ENCODE measurements around the gene SELENOO. TPM values are rescaled to one million over a fixed set of nuclear protein-coding genes. Genes with fewer than 3 reads are reported as not detected.

SELENOO gene
- total RNA-seq, 1 donor from 2014 or later, result 7.8 TPM

DNA sequence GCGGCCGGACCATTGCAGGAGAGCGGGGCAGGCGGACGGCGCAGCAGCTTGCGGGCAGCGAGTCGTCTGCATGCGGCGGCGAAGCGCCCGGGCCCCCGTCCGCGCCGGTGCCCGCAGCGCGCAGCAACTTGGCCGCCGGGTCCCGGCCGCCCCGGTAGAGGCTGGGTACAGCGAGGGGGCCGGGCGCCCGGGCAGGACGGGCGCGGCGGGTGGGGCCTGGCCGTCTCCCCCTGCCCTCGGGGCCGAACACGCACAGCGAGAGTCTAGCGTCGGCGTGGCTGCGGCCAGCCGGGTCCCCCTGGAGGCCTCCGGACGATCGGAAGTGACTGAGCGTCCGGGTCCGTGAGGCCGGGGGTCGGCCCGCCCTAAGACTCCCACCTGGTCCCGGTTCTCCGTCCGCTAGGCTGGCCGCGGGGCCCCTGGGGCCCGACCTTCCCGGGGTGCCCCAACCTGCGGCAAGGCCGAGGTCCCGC lies 15.9 kb upstream of the SELENOO start:
- no peak for DNase-seq

DNA sequence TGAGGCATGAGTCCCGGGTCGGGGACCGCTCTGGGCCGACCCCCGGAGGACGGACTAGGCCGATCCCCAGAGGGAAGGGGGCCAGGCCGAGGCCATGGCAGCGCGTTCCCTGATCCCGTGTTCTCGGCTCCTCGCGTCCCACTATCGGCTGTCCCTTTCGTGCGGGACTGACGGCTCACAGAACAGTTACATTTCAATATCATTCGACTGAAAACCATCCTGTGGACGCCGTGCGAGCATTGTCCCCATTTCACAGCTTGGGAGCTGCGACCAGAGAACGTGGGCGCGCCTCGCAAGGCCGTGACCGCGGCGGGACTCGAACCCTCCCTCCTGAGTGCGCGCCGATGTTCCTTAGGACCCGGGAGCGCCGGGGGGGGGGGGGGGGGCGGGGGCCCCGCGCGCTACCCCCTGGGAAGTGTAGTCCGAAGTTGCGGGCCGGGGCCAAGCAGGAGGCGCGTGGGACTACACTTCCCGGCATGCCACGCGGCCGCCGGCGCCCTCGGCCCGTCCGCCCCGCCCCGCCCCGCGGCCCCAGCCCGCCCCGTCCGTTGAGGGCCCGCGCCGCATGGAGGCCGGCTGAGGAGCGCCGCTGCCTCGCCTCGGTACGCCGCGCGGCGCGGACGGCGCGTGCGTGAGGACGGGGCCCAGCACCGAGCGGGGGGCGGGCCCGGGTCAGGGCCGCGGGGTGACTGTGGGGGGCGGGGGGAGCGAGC lies 15.3 kb upstream of the SELENOO start, which contains the start of gene TRABD:
Gene TRABD, plus strand, starts transcription at position 539 of the 713 bp plus-strand sequence. CDS start 7,148 bp downstream, outside the sequence.
- DNase-seq, result peak; percentile 88

DNA sequence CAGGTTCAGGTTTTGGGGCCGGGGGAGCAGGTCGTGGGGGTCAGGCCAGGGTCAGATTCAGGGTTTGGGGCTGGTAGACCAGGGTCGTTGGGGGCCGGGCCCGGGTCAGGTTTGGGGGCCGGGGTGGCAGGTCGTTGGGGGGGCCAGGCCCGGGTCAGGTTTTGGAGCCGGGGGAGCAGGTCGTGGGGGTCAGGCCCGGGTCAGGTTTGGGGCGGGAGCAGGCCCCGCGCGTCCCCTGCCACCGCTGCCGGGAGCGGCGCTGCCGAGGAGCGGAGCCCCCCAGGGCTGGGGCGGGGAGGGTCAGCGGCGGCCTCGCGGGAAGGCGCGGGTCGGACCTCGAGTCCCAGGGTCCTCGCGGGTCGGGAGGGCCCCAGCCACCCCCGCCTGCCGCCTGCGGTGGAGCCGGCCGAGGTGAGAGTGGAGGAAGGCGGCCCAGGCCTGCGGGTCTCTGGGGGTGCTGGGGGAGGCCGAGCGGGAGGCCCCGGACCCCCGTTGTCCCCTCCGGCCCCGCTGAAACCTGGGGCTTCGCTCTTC lies 14.6 kb upstream of the SELENOO start:
- DNase-seq, result no peak

DNA sequence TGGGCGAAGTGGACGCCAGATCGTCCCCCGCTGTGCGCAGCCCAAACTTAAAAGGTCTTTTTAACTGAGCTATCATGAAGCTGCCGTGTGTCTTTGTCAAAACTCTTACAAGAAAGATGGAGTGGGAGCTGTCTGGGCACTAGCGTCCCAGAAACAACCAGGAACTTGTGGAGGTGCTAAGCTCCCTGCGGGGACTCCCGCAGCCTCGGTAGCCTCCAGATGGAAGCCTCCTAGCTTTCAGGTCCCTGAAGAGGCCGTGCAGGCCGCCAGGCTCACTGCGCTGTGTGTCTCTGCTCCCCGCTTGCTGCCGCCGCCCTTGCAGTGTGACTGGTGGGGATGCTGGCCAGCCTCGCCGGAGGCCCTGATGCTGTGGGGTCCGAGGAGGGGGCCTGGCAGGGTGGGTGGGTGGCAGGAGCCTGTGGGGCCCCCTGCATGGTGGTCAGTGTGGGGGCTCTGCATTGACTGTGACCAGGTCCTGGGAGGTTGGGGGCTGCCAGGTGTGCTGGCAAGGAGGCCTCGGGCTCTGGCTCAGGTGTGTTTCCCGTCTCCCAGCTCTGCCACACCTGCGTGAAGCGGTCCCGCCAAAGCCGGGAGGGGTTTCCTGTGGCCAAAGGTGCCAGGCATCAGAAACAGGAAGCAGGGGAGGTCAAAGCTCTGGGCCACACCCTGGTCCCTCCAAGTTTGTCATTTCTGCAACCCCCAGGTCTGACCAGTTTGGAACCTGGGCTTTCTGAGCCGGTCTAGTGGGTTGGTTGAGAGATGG lies 13.9 kb upstream of the SELENOO start:
- no peak for DNase-seq

DNA sequence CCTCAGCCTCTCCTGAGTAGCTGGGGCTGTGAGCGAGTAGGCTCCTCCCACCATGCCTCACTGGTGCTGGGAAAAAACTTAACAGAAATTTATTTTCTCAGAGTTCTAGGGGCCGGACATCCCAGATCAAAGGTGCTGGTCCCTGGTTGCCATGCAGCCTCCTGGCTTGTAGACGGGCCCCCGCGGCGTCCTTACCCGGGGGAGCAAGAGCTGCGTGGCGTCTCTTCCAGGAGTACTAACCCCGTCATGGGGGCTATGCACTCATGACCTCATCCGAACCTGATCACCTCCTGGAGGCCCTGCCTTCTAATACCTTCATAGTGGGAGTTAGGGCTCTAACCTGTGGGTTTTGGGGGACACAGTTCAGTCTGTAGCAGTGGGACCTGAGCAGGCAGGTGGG lies 12.5 kb upstream of the SELENOO start:
- no peak for DNase-seq

DNA sequence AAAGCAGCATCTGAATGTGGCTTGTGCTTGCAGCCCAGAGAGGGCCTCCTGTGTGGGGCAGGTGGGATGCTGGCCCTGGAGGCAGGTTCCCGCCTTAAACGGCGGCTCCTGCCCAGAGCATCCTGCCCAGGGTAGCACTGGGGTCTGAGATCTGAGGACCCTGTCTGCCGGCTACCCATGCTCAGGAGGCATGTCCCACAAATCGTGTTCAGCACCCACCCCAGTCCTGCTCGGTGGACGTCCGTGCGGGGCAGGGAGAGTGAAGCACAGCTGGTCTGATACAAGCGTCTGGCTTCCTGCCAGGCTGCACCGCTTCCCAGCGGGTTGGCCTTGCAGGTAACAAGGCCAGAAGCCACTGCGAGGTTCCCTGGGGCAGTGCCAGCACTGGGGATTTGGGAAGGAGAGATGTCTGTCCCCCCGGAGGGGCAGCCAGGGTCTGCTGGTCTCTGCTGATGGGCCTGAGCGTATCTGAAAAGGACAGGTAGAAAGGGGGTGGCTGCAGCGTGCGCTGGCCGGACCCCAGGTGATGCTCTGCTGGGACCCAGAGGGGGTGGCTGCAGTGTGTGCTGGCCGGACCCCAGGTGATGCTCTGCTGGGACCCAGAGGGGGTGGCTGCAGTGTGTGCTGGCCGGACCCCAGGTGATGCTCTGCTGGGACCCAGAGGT lies 11.5 kb upstream of the SELENOO start:
- no peak for DNase-seq

DNA sequence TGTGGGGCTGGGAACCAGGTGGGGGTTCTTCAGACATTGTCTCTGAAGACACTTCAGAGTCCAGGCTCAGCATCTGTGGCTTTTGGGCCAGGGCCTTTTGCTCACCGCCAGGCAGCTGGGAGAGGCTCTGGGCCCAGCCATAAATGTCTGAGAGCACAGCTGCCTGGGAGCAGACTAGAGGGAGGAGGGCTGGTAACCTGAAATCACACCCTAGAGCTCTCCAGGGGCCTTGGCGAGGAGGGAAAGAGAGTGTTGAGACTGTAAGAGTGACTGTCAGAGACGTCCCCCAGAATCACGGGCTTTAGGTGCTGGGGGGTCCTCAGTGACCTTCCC lies 11.0 kb upstream of the SELENOO start:
- no peak for DNase-seq

DNA sequence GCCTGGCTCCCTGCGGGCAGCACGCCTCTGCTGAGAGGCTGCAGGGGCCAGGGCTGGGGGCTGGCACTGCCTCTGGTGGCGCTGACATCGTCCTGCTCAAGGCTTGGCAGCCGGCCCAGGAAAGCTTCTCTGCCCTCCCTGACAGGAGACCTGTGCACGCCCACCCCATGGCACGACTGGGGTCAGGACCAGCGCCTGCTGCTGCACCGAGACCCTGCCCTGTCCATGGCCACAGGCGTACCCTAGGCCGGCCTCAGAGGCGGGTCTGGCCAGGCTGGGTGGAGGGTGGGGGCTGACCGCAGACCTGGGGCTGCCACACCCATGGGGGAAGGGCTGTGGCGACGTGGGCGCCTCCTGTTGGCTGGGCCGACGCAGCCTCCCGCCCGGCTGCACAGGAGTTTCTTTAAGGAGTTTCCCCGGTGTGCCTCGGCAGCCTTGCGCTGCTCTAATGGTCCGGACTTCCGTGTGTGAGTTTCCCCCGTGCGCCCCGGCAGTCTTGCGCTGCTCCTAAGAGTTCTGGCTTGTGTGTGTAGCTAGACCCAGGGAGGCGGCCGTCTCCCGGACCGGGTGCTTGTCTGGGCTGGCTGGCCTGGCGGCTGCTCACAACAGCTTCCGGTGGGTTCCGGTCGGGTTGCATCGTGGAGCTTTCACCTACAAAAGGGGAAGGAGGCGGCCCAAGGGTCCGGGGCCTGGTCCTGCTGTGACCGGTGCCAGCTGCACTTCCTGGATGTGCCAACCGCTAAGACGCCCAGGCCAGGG lies 10.4 kb upstream of the SELENOO start:
- no peak for DNase-seq

DNA sequence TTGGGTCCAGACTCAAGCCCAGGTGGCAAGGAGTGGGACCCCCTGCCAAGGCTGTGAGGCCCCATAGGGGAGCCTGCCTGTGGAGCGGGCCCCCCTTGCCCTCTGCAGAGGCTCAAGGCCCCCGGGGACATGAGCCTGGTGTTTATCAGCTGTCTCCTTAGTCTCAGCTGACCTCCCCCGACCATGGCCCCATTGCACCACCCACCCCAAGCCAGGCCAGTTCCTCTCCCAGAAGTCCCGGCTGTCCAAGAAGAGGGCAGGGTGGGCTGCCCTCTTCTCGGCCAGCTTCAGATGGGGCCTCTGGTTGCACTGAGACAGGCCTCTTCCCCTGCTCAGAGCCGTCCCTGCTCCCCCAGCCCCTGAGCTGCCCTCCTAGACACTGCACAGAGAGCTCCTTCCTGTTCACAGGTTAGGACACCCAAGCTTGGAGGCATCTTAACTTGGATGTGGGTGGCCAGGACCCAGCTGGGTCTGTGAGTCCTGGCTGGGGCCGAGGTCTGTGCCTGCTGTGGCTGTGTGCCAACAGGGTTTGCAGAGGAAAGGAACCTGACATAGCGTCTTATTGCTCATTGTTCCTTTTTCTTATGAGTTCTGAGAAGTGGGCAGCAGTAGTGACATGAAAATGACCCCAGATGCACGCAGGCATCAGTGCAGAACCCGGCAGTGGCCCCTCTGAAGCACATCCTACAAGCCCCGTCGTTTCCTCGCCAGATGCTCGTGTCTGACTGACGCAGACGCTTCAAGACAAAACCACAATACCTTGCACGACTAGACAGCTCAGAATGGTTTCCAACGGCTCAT lies 9.7 kb upstream of the SELENOO start:
- DNase-seq, result no peak

DNA sequence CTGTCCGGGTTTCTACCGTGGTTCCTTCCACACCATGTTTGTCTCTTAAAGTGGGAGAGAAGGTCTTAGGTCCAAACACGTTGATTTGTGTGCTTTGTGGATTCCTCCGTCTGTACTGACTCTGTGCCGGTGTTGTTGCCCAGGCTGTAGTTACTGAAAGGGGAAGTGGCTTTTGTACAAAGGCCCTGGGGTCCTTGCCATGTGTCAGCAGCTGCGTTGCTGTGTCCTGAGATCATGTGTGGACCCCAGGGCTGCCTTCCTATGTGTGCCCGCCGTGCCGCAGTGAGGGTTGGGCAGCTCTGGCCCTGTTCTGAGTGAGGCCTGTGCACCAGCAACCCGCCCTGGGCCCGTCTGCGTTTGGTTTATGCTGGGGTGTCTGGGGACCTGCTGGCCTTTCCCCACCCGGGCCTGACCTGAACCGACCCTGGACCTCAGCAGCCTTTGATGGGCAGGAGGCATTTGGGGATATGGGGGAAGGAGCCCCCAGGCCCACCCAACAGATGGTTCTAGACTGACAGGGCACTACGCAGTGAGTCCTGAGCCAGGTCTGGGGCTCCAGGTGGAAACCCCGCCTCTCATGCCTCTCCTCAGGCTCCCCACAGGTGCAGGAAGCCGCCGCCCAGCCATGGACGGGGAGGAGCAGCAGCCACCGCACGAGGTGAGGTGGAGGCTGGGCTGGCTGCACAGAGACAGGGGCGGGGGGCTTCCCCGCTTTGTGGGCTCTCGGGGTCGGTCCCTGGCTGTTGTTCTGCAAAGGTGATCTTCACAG lies 8.2 kb upstream of the SELENOO start:
- DNase-seq, result no peak

DNA sequence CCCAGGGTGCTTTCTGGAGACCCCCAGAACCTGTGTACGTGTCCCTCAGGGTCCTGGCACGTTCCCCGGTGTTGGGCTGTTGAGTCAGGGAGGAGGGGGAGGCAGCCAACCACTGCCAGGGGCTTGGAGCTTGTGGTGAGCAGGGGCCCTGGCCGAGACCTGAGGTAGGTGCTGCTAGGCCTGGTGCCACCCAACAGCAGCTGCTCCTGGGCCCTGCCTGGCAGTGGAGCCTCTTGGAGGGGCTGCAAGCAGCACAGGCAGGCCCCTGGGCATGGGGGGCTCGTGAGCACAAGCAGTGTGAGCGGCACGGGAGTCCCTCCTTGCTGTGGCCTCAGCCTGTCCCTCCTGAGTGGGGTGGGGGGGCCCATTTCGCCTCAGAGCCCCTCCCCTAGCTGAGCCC lies 7.2 kb upstream of the SELENOO start:
- DNase-seq, result no peak

DNA sequence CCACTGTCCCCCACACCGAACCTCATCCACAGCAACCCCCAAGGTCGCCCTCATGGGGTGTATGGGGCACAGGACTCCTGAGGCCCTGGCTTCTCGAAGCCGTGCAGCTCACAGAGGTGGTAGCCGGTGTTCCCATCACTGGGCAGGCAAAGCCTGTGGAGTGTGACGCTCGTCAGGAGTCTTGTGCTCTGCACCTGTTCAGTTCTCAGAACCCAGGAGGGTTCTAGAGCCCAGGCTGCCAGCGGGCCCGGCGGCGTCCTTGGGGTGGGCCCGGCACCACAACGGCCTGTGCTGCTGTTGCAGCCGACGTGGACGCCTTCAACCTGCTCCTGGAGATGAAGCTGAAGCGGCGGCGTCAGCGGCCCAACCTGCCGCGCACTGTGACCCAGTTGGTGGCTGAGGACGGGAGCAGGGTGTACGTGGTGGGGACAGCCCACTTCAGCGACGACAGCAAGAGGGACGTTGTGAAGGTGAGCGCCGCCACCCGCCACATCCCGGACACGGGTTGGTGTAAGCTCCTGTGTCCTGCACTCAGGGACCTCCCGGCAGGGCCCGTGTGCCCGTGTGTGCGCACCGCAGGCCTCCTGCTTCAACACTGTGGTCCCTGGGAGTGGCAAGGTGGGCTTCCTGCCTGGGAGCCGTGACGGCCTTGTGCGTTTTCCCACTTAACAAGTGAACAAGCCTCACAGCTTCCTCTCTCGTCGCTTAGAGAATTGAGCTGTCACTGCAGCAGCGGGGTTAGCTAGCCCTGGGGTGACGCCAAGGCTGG lies 6.6 kb upstream of the SELENOO start:
- DNase-seq, result no peak

DNA sequence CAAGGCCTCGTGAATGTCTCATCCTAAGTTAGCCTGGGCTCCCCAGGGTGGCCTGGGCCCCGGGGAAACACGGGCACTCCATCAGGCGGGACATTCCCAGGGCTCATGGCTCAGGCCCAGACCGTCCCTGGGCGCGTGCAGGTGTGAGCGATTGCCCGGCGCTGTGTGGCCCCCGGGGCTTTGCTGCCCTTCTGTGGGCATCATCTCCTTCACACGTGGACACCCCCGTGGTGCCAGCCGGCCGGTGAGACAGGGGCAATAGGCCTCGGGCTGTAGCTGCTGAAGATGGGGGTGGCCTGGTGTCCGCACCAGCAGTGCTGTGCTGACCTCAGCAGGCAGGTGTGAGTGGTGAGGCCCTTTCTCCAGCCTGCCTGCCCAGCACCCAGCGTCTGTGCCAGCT lies 4.6 kb upstream of the SELENOO start:
- DNase-seq, result no peak

DNA sequence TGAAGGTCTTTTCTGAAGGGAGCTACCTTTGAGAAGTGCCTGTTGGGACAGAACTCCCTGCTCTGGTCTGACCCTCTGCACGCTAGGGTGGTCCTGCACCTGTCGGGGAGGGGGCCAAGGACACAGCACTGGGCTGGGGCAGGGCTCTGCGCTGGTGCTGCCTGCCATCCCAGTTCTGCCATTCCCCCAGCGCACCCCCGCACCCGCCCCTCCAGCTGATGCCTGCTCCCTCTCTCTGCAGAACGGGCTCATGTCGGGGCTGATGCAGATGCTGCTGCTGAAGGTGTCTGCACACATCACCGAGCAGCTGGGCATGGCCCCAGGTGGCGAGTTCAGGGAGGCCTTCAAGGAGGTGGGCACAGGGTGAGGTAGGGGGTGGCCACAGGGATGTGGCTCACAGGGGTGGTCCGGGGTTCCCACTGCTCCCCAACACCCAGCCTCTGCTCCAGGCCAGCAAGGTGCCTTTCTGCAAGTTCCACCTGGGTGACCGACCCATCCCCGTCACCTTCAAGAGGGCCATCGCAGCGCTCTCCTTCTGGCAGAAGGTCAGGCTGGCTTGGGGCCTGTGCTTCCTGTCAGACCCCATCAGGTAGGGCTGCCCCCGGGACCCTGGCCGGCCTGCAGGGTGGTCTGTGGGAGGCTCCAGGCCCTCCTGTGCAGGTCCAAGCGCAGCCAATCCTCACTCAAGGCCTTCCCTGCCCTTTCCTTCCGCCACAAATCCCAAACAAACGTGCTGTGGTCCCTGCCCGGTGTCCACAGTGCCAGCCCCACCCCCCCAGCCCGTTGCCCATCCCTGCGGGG lies 3.6 kb upstream of the SELENOO start:
- DNase-seq, result no peak

DNA sequence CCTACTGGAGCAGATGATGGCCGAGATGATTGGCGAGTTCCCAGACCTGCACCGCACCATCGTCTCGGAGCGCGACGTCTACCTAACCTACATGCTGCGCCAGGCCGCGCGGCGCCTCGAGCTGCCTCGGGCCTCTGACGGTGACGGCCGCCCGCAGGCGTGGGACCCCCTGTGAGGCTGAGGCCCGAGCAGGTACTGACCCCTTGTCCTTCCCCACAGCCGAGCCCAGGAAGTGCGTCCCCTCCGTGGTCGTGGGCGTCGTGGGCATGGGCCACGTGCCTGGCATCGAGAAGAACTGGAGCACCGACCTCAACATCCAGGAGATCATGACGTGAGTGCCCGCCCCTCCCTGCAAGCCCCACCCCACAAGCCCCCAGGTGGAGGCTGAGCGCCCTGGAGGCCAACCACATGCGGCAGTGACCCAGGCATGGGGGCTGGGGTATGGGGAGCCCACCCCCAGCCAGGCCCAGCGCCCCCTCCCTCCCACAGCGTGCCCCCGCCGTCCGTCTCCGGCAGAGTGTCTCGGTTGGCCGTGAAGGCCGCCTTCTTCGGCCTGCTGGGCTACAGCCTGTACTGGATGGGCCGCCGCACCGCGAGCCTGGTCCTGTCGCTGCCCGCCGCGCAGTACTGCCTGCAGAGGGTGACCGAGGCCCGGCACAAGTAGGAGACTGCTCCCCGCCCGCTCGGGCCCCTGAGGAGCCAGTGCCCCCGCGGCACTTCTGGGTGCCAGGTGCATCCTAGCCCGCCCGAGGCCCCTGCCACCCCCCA lies 2.8 kb upstream of the SELENOO start:
- no peak for DNase-seq

DNA sequence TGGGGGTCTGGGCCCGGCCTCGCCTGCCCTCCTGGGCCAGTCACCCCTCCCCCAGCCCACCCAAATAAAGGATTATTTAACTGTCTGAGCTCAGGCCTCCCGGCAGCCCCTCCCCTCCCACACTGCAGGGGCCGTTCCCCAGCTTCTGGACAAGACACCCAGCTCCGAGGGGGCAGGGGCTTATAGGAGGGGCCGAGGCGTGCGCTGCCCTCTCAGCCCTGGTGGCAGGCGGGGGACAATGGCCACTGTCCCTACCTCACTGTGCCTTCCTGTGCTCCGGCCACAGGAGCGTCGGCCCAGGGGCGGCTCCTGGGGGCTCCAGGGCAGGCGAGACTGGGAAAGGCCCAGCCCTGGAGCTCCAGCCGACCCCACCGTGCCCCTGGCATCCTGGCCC lies 2.2 kb upstream of the SELENOO start:
- DNase-seq, result no peak

DNA sequence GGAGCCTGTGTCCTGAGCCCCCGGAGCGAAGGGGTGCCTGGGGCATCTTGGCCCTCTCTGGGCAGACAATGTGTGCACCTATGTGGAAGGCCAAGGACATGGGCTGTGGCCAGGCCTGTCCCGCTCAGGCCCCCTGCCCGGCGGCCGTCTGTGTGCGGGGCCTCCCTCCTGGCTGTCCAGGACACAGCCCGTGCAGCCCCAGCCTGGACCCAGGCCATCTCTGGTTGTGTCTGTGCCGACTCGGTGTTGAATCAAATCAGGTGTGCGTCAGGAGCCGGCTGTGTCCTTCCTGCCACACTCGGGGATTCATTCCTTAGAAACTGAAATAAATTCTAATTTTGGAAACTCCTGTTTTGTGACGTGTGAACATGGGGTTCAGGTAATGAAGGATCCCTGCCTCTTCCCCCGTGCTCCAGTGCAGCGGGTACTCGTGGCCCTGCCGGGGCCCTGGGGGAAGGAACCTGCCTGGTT lies 1.5 kb upstream of the SELENOO start:
- DNase-seq, result no peak

DNA sequence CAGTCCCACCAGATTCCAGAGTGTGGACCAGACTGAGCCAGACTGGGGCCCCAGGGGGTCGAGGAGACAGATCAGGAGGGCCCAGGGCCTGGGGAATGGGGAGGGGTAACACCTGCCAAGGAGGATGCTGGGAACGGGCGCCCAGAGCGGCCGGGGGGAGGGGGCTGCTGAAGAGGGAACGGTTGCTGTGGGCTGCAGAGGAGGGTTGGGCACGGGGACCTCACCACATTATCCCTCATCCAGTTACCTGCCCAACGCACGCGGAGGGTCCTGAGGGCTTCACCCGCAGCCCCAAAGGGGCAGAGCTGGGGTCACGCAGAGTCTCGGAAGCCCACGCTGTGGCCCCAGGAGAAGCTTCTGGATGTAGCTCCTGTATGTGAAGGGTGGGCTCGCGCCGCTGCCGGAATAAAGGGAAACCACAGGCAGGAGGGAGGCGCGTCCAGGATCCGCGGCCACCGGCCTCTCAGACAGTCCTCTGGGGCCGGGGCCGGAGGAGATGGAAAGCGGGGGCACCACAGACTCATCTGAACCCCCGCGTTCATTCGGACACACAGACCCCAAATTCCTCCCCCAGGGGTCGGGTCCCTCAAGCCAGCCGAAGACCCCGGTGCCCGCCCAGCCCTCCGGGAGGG lies 866 bp upstream of the SELENOO start:
- no peak for DNase-seq

Measured in occipital lobe (tissue), 2 donors.